ENCODE data around the gene ARRB2. TPM values are rescaled to one million over a fixed set of nuclear protein-coding genes. Genes with fewer than 3 reads are reported as not detected.

Gene ARRB2
- total and polyA plus RNA-seq, 2 of the 13 experiments (the other 11 are each of a cell fraction or from before 2014, with no cell fraction given) = 21.5 to 49.2 TPM

GRCh38 chr17:4742133-4742532, 31.7 kb downstream of the ARRB2 start:
- Histone ChIP-seq H3K27me3 (ENCODE audit: control insufficient read depth in 1 of 2, insufficient read depth in 2 of 2, low read length in 2 of 2) (peaks cover 2 to 24% of the 10 kb centered on the region in 2 experiments; a peak in 3 of 5 replicates), H3K4me3 (replicated peaks in 1 of 3; ENCODE audit: insufficient read depth in 1 of 3, low read depth in 2 of 3, low read length in 3 of 3) (no peak overlapping the region), H3K27ac (ENCODE audit: extremely low read length, insufficient read depth, low read length) (no peak overlapping the region), H3K36me3 (replicated peaks in 1 of 2; ENCODE audit: control insufficient read depth in 1 of 2, insufficient read depth in 2 of 2, low read length in 2 of 2) (no peaks in the 10 kb centered on the region; a peak in 1 of 5 replicates), H4K20me1 (ENCODE audit: insufficient read depth, low read length) (no peaks in the 10 kb centered on the region), H3K9me3 (ENCODE audit: low read length) (no peaks in the 10 kb centered on the region), H3K4me2 (ENCODE audit: low read depth, low read length) (no peak overlapping the region), H3K9ac (ENCODE audit: insufficient read depth, low read depth, low read length) (no peak overlapping the region), H2AFZ (ENCODE audit: low read length) (no peak overlapping the region), H3K79me2 (ENCODE audit: insufficient read depth, low read length) (no peaks in the 10 kb centered on the region), H3K4me1 (ENCODE audit: insufficient read depth, low read length) (peaks cover 66% of the 10 kb centered on the region)
- CTCF ChIA-PET (ENCODE audit: low intra/inter-chr PET ratio, low total read pairs) = no interaction called here
- 75% methylated on average over 7 of the region's 9 CpGs for WGBS (ENCODE audit: low lambda C conversion rate)
- ATAC-seq = no peak
- POLR2A ChIA-PET = interaction anchor here (1.1 to 3.8 kb wide), 4 partner anchors 32 to 48 kb away, joined by 3 to 14 read pairs (median 3); partner anchors contain the start of genes ARRB2 and GLTPD2
- TF ChIP-seq IKZF4 (CRISPR knock-in tag; IDR thresholded peaks at IDR 0.05; ENCODE audit: borderline replicate concordance, low read depth, not compliant biosample characterization) (no peak), HNRNPL (IDR thresholded peaks at IDR 0.05; ENCODE audit: low read depth, low read length) (0 out of 2 replicates have a peak, but pooled peaks have one; percentile 35)
- BruUV-seq (replicated peaks) = no TSS peak
- in situ Hi-C loops (cut with HindIII; ENCODE audit: extremely low pct_ligation_motif_present, low pct_unique_long_range_greater_than_20kb) (no loop called here), intact Hi-C loops (cut with micrococcal nuclease; ENCODE audit: unreplicated experiment) (no loop called here)
- no peak for FAIRE-seq
- no peak for DNase-seq (ENCODE audit: low spot score)

DNA sequence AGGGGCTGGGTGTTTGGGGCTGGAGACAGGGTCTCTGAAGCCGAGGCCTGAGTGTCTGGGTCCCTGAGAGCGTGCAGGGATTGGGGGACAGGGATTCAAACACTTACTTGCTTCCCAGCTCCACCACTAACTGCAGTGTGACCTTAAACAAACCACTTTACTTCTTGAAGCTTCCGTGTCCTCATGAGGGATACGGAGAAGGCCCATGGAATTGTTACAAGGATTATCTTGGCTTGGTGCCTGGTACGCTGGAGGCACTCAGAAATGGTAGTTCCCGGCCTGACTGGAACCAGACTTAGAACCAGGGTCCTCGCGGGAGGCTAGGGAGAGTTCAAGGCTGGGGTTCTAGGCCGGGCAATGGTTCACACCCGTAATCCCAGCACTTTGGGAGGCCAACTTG, 32.2 kb downstream of the ARRB2 start:
- ChIA-PET POLR2A (interaction anchor here (1.1 to 3.8 kb wide), 2 partner anchors 36 to 45 kb away, joined by 3 to 14 read pairs; partner anchors contain the start of gene GLTPD2), CTCF (ENCODE audit: low intra/inter-chr PET ratio, low total read pairs) (no interaction called here)
- in situ Hi-C loops (cut with HindIII; ENCODE audit: extremely low pct_ligation_motif_present, low pct_unique_long_range_greater_than_20kb) = no loop called here
- no peak for ATAC-seq
- Histone ChIP-seq H2AFZ (ENCODE audit: low read length) (no peak overlapping the region), H3K9ac (ENCODE audit: insufficient read depth, low read depth, low read length) (no peak overlapping the region), H3K79me2 (ENCODE audit: insufficient read depth, low read length) (no peaks in the 10 kb centered on the region), H3K4me2 (ENCODE audit: low read depth, low read length) (peak overlapping the region; percentile 31; the same call in 1 of the 2 replicates), H3K36me3 (replicated peaks in 1 of 2; ENCODE audit: control insufficient read depth in 1 of 2, insufficient read depth in 2 of 2, low read length in 2 of 2) (no peaks in the 10 kb centered on the region; a peak in 1 of 5 replicates), H3K27ac (ENCODE audit: extremely low read length, insufficient read depth, low read length) (no peak overlapping the region), H4K20me1 (ENCODE audit: insufficient read depth, low read length) (no peaks in the 10 kb centered on the region), H3K4me3 (replicated peaks in 1 of 3; ENCODE audit: insufficient read depth in 1 of 3, low read depth in 2 of 3, low read length in 3 of 3) (no peak overlapping the region), H3K9me3 (ENCODE audit: low read length) (no peaks in the 10 kb centered on the region), H3K27me3 (ENCODE audit: control insufficient read depth in 1 of 2, insufficient read depth in 2 of 2, low read length in 2 of 2) (peaks cover 2 to 24% of the 10 kb centered on the region in 2 experiments; a peak in 3 of 5 replicates), H3K4me1 (ENCODE audit: insufficient read depth, low read length) (peaks cover 67% of the 10 kb centered on the region)
- BruUV-seq (replicated peaks) = no TSS peak
- FAIRE-seq = no peak
- no peak for DNase-seq (ENCODE audit: low spot score)
- intact Hi-C loops (cut with micrococcal nuclease; ENCODE audit: unreplicated experiment) = no loop called here
- TF ChIP-seq LRRFIP1 (CRISPR knock-in tag; conservative IDR thresholded peaks at IDR 0.05) (no peak), ZHX1 (CRISPR knock-in tag; IDR thresholded peaks at IDR 0.05; ENCODE audit: low read depth) (no peak), IKZF1 (IDR thresholded peaks at IDR 0.05) (no peak), NFKBIZ (CRISPR knock-in tag; IDR thresholded peaks at IDR 0.05) (no peak)
- 33% methylated on average over 7 of the region's 10 CpGs for WGBS (ENCODE audit: low lambda C conversion rate)

All from HepG2 (cell line).